ENCODE results near the gene PEF1. TPM values are rescaled to one million over a fixed set of nuclear protein-coding genes. Genes with fewer than 3 reads are reported as not detected.

The PEF1 gene
- total RNA-seq, 4 donors from 2014 or later, result 101 to 124 (median 115) TPM

DNA sequence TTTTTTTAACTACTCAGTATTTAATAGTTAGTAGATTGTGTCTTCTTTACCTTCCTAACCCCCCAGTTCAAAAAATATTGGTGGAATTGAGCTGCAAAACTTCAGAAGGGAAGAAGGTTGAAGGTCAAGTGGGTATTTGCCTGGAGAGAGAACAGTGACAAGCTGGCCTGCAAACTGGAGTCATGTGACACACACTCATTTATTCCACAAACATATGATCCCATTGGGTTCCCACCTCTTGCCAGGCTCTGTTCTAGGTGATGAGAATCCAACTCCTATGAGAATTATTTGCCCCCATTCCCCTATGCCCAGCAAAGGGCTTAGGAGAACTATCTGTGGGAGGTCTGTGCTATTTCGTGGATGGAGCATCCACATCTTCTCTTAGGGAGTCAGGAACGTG is 3.5 kb upstream of the PEF1 start:
- no peak for TF ChIP-seq POLR2A (IDR thresholded peaks at IDR 0.05)
- TF ChIP-seq, protein P1, sequence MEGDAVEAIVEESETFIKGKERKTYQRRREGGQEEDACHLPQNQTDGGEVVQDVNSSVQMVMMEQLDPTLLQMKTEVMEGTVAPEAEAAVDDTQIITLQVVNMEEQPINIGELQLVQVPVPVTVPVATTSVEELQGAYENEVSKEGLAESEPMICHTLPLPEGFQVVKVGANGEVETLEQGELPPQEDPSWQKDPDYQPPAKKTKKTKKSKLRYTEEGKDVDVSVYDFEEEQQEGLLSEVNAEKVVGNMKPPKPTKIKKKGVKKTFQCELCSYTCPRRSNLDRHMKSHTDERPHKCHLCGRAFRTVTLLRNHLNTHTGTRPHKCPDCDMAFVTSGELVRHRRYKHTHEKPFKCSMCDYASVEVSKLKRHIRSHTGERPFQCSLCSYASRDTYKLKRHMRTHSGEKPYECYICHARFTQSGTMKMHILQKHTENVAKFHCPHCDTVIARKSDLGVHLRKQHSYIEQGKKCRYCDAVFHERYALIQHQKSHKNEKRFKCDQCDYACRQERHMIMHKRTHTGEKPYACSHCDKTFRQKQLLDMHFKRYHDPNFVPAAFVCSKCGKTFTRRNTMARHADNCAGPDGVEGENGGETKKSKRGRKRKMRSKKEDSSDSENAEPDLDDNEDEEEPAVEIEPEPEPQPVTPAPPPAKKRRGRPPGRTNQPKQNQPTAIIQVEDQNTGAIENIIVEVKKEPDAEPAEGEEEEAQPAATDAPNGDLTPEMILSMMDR (IDR thresholded peaks at IDR 0.05), result no peak
- 53 to 67% methylated on average over 2 of the region's 2 CpGs for WGBS, 2 donors
- DNase-seq (ENCODE audit: low spot score in 2 of 2), result no peak
- H3K4me3 ChIP-seq (ENCODE audit: low read depth, poor library complexity, severe bottlenecking), result no peak overlapping the region
- intact Hi-C loops (cut with DNase I; ENCODE audit: low total_unique reads), result no loop called here

DNA sequence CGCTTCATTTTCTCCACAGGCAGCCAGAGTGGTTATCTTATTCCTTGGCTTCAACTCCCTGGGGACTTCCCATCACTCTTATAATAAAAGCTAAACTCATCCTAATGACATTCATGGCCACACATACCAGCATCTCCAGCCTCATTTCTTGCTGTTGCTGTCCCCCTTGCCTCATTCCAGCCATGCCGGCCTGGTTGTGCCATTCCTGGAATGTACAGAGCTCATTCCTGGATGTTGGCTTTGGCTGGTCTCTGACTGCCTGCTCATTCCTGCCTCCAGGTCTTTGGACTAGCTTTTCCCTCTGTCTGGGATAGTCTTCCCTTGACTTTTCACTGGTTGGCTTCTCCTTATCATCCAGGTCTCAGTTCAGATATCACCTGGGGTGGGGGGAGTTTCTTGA is 2.4 kb upstream of the PEF1 start:
- intact Hi-C loops (cut with DNase I; ENCODE audit: low total_unique reads), result no loop called here
- WGBS, 2 donors, result 64% methylated on average over 2 of the region's 2 CpGs
- DNase-seq (ENCODE audit: low spot score in 2 of 2), result no peak
- TF ChIP-seq POLR2A (IDR thresholded peaks at IDR 0.05), result no peak
- TF ChIP-seq, protein P1 (IDR thresholded peaks at IDR 0.05), result peak in 1 of 3 donors; percentile 20
- no peak overlapping the region for H3K4me3 ChIP-seq (ENCODE audit: low read depth, poor library complexity, severe bottlenecking)

DNA sequence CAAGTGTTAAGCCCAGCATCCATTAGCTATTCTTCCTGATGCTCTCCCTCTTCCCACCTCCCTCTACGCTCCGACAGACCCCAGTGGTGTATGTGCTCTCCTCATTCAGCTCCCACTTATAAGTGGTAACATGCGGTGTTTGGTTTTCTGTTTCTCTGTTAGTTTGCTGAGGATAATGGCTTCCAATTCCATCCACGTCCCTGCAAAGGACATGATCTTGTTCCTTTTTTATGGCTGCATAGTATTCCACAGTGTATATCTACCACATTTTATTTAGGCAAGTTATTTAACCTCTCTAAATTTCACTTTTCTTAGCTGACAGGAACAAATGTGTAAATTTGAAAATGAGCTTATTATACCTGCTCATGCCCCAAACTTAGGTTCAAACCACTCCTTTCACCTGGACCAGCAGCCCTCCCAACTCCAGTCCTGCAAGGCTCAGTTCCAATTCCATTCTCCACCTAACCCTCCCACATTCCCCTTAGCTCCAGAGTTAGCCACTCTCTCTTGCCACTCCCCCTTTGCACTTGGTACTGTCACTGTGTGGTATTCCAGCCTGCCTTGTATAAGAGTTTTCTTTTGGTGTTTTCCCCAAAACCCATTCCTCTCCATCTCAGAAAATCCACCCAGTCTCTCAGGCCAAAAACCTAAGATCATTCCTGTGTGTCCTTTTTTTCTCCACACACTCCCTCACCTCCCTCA is 1.7 kb upstream of the PEF1 start:
- WGBS, 2 donors, result 95 to 99% methylated on average over 4 of the region's 4 CpGs
- no peak for TF ChIP-seq POLR2A (IDR thresholded peaks at IDR 0.05)
- no peak overlapping the region for H3K4me3 ChIP-seq (ENCODE audit: low read depth, poor library complexity, severe bottlenecking)
- intact Hi-C loops (cut with DNase I; ENCODE audit: low total_unique reads), result no loop called here
- no peak for DNase-seq (ENCODE audit: low spot score in 2 of 2)

DNA sequence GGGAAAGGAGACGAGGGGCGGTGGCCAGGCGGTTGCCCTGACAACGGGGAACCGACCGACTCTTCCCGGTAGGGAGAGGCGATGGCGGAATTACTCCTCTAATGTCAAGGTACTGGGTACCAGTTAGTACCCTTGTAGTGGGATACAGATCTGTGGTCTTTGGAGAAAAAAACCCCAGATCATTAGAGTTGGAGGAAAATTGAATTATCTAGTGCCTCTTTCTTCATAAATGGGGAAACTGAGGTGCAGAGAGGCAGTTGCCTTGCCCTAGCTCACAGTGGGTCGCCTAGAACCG is 545 bp upstream of the PEF1 start:
- WGBS, 2 donors, result 0 to 1% methylated on average over 11 of the region's 11 CpGs
- intact Hi-C loops (cut with DNase I; ENCODE audit: low total_unique reads), result no loop called here
- TF ChIP-seq POLR2A (IDR thresholded peaks at IDR 0.05), result no peak
- TF ChIP-seq, protein P1 (IDR thresholded peaks at IDR 0.05), result no peak
- DNase-seq (ENCODE audit: low spot score in 2 of 2), result no peak
- H3K4me3 ChIP-seq (ENCODE audit: low read depth, poor library complexity, severe bottlenecking), result peak overlapping the region; percentile 93

DNA sequence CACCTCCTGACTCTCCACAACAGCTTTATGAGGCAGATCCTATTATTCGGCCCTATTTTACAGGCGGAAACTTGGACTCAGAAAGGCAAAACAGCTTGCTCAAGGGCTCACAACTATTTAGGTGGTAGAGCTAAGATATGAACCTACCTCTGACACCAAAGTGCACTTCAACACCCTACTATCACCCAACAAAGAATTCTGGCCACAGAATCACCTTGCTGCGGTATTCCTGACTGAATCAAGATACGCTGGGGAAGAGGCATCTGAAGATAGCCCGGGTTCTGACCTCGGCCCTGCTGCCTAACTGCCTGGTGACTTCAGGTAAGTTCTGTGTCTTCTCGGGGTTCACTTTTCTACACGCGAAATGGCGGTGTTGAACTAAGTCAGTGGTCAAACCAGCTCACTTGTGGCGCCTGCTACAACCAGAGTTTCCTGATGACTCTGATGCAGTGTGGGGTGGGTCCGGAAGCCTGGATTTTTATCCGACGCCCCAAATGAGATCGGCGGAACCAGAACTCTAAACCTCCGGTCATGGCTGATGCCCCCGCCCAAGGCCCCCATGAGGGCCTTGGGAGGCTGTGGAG is 608 bp downstream of the PEF1 start:
- TF ChIP-seq POLR2A (IDR thresholded peaks at IDR 0.05), result no peak
- intact Hi-C loops (cut with DNase I; ENCODE audit: low total_unique reads), result no loop called here
- peak overlapping the region; percentile 93 for H3K4me3 ChIP-seq (ENCODE audit: low read depth, poor library complexity, severe bottlenecking)
- WGBS, 2 donors, result 5 to 7% methylated on average over 14 to 17 of the region's 18 CpGs
- DNase-seq (ENCODE audit: low spot score in 2 of 2), result no peak

DNA sequence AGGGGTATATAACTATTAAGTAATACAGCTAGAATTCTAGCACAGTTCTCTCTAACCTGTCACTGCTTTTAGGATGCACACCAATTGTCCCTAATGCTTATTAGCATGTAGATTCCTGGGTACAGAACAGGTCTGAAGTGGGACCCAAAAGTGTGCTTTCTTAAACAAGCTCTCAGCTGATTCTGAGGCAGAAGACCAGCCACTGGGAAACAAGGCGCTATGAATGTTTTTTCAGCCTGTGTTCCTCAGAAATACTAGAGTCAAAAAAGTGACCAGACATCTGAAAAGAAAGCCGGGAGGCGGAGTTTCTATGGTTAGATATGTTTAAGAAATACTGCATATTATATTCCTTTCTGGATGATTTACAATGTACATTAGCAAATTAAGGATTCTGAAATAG is 1.8 kb downstream of the PEF1 start:
- no peak for DNase-seq (ENCODE audit: low spot score in 2 of 2)
- H3K4me3 ChIP-seq (ENCODE audit: low read depth, poor library complexity, severe bottlenecking), result no peak overlapping the region
- 92% methylated on average over 3 of the region's 3 CpGs for WGBS, 2 donors
- no peak for TF ChIP-seq POLR2A (IDR thresholded peaks at IDR 0.05)
- TF ChIP-seq, protein P1 (IDR thresholded peaks at IDR 0.05), result no peak
- intact Hi-C loops (cut with DNase I; ENCODE audit: low total_unique reads), result no loop called here

DNA sequence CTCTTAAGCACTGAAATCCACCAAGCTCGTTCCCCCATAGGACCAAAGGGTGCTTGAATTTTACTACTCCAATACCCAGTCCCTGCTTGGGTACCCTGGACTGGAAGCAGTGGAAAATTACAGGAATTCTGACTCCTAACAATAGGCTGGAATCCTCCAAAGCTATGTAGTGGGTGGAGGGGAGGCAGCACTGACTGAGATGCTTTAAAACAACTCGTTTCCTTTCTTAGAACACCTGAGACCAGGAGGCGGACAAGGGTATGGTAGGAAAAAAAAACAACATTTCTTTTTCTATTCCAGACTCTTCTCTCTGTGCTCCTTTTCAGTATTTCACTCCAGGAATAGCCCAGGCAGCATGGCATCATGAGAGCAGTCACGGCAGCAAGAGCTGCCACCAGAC is 2.3 kb downstream of the PEF1 start:
- H3K4me3 ChIP-seq (ENCODE audit: low read depth, poor library complexity, severe bottlenecking), result no peak overlapping the region
- WGBS, 2 donors, result 84 to 86% methylated on average over 4 of the region's 4 CpGs
- no peak for DNase-seq (ENCODE audit: low spot score in 2 of 2)
- intact Hi-C loops (cut with DNase I; ENCODE audit: low total_unique reads), result no loop called here
- no peak for TF ChIP-seq POLR2A (IDR thresholded peaks at IDR 0.05)
- TF ChIP-seq, protein P1 (IDR thresholded peaks at IDR 0.05), result no peak
